Neuronal stem cell (in vitro differentiated cells): ENCODE data around the gene XPC.

Source experiments
- DNase-seq: peaks from one replicate; pipeline ENCODE4 v3.0.0-alpha.2; 2013; ENCODE audit warnings: low spot score
- H2AFZ ChIP-seq: one replicate; pipeline ENCODE4 v1.6.1; 2013; ENCODE audit warnings: mild to moderate bottlenecking, low read length, inconsistent platforms
- H2AK5ac ChIP-seq: 2 replicates; pipeline ENCODE4 v1.6.1; 2013; ENCODE audit warnings: low read depth, mild to moderate bottlenecking, inconsistent platforms, low read length, moderate library complexity, mixed read lengths
- H2BK120ac ChIP-seq: 2 replicates; pipeline ENCODE4 v1.6.1; 2013; ENCODE audit warnings: low read depth, mild to moderate bottlenecking, inconsistent platforms, low read length, moderate library complexity, mixed read lengths
- H2BK12ac ChIP-seq: one replicate; pipeline ENCODE4 v1.6.1; 2013; ENCODE audit warnings: low read length, inconsistent platforms
- H2BK15ac ChIP-seq: 2 replicates; pipeline ENCODE4 v1.6.1; 2013; ENCODE audit warnings: mild to moderate bottlenecking, low read length, inconsistent platforms, mixed read lengths
- H2BK5ac ChIP-seq: one replicate; pipeline ENCODE4 v1.6.1; 2013; ENCODE audit warnings: inconsistent platforms, mild to moderate bottlenecking, low read length, moderate library complexity
- H3K14ac ChIP-seq: one replicate; pipeline ENCODE4 v1.6.1; 2013; ENCODE audit warnings: low read length, inconsistent platforms
- H3K18ac ChIP-seq: 2 replicates; pipeline ENCODE4 v1.6.1; 2013; ENCODE audit warnings: low read length, inconsistent platforms
- H3K23ac ChIP-seq: 2 replicates; pipeline ENCODE4 v1.6.1; 2013; ENCODE audit warnings: low read depth, mild to moderate bottlenecking, mixed read lengths, low read length, inconsistent platforms; ENCODE audit not compliant: poor library complexity
- H3K27ac ChIP-seq: replicated peaks from 3 replicates; pipeline ENCODE4 v1.5.1; 2013; ENCODE audit warnings: low read length, inconsistent platforms
- H3K27me3 ChIP-seq, 3 experiments: 2 replicates each; pipeline ENCODE4 v1.6.1; 2013; ENCODE audit warnings: low read length in 3 of 3, mild to moderate bottlenecking in 2 of 3, inconsistent platforms in 1 of 3, low read depth in 1 of 3, mixed read lengths in 1 of 3, moderate library complexity in 1 of 3; ENCODE audit not compliant: control insufficient read depth in 3 of 3, insufficient read depth in 3 of 3
- H3K36me3 ChIP-seq, 2 donors: replicated peaks in 1 of 2; 2 replicates each; pipeline ENCODE4 v1.6.1; 2013; ENCODE audit warnings: low read length in 2 of 2; ENCODE audit not compliant: control insufficient read depth in 2 of 2, insufficient read depth in 2 of 2
- H3K4ac ChIP-seq: 2 replicates; pipeline ENCODE4 v1.6.1; 2013; ENCODE audit warnings: inconsistent platforms, mild to moderate bottlenecking, low read length, moderate library complexity
- H3K4me1 ChIP-seq, 2 donors: 1 replicate in 1 of 2; 2 replicates in 1 of 2; pipeline ENCODE4 v1.6.1; 2013; ENCODE audit warnings: low read length in 2 of 2, low read depth in 1 of 2; ENCODE audit not compliant: control insufficient read depth in 2 of 2, insufficient read depth in 1 of 2
- H3K4me2 ChIP-seq: one replicate; pipeline ENCODE4 v1.6.1; 2013; ENCODE audit warnings: mild to moderate bottlenecking, low read length, inconsistent platforms; ENCODE audit not compliant: insufficient read depth, poor library complexity, severe bottlenecking
- H3K4me3 ChIP-seq, 2 donors: 2 replicates each; pipeline ENCODE4 v1.5.1; 2013; ENCODE audit warnings: low read length in 2 of 2, mild to moderate bottlenecking in 2 of 2, inconsistent platforms in 1 of 2, moderate library complexity in 1 of 2
- H3K79me1 ChIP-seq: one replicate; pipeline ENCODE4 v1.6.1; 2013; ENCODE audit warnings: low read depth, mild to moderate bottlenecking, inconsistent platforms, low read length, moderate library complexity
- H3K9ac ChIP-seq: one replicate; pipeline ENCODE4 v1.6.1; 2013; ENCODE audit warnings: mild to moderate bottlenecking, low read depth, low read length, inconsistent platforms; ENCODE audit not compliant: poor library complexity
- H3K9me3 ChIP-seq, 2 donors: replicated peaks in 1 of 2; 2 replicates each; pipeline versions ENCODE3 to v1.6.1; 2013; ENCODE audit warnings: low read length in 2 of 2, mild to moderate bottlenecking in 2 of 2, inconsistent platforms in 1 of 2, low read depth in 1 of 2, mixed read lengths in 1 of 2, moderate library complexity in 1 of 2; ENCODE audit not compliant: control insufficient read depth in 2 of 2, insufficient read depth in 1 of 2
- H4K8ac ChIP-seq: one replicate; pipeline ENCODE4 v1.6.1; 2013; ENCODE audit warnings: low read depth, mild to moderate bottlenecking, inconsistent platforms, low read length, moderate library complexity
- H4K91ac ChIP-seq: one replicate; pipeline ENCODE4 v1.6.1; 2013; ENCODE audit warnings: low read length, low read depth, mild to moderate bottlenecking, inconsistent platforms; ENCODE audit not compliant: poor library complexity
- WGBS, 2 donors: extraction: QIAGEN DNeasy Blood & Tissue Kit; methylation state at CpG; one replicate each; pipeline ENCODE4 v1.1.7; 2013; ENCODE audit warnings: missing lambda C conversion rate in 2 of 2, mixed read lengths in 1 of 2; ENCODE audit not compliant: insufficient read length in 2 of 2, insufficient replicate concordance in 1 of 2; ENCODE audit errors: extremely low coverage in 2 of 2; 5-methylcytosine and 5-hydroxymethylcytosine counted together

Gene XPC

DNA sequence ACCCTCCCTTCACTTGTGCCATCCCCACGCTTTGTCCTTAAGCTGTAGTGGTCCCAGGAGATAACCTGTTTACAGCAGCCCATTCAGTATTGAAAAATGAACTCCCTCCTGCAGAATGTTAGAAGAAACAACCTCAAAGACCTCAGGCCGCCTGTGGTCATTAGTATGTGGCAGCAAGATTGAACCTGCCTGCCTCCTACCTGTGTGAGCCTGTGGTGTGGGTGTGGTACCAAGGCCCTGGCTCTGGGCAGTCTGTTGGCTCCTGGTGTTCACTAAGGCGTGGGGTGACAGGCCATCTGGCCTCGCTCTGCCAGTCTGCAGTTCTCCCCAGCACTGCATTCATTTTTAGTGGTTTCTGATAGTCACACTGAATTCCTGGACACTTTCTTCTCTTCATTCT lies 21.2 kb upstream of the XPC start:
- Histone ChIP-seq H3K36me3 (peaks cover 8 to 44% of the 10 kb centered on the region in 2 donors), H3K9ac (no peak overlapping the region), H2BK120ac (no peak overlapping the region), H3K4me2 (no peak overlapping the region), H3K14ac (no peak overlapping the region), H4K91ac (no peak overlapping the region), H2AK5ac (no peak overlapping the region), H2AFZ (no peak overlapping the region), H4K8ac (no peak overlapping the region), H3K23ac (no peak overlapping the region), H2BK12ac (no peak overlapping the region), H3K27ac (no peak overlapping the region), H3K4ac (no peak overlapping the region), H3K18ac (no peak overlapping the region), H3K27me3 (no peaks in the 10 kb centered on the region), H3K4me1 (peaks cover 0 to 2% of the 10 kb centered on the region in 2 donors), H3K9me3 (no peaks in the 10 kb centered on the region), H3K4me3 (no peak overlapping the region), H2BK5ac (no peak overlapping the region), H2BK15ac (no peak overlapping the region), H3K79me1 (no peaks in the 10 kb centered on the region)
- DNase-seq, result no peak
- no CpG with 5 or more reads among the region's 4 CpGs for WGBS, 2 donors

DNA sequence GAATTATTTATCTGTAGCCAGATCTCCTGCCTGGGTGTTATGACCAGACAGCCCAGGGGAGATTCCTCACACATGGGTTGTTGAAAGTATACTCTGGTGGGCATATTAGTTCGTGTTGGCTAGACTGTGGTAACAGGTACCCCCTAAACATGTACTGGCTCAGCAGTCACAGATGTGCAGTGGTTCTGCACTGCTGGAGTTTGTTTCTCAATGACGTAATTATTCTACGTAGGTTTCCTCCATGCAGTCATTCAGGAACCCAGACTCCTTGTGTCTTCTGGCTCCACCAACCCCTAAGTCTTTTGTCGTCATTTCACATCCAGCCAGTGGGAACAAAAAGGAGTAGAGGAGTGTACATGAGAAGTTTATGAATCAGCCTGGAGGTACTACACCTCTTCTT lies 16.5 kb upstream of the XPC start:
- H3K18ac ChIP-seq, result no peak overlapping the region
- H3K14ac ChIP-seq, result no peak overlapping the region
- H3K9ac ChIP-seq, result no peak overlapping the region
- no peak overlapping the region for H4K91ac ChIP-seq
- no peak overlapping the region for H3K4me3 ChIP-seq
- H3K27me3 ChIP-seq, result no peaks in the 10 kb centered on the region
- no peak overlapping the region for H3K27ac ChIP-seq
- no peak overlapping the region for H2BK12ac ChIP-seq
- WGBS, 2 donors, result no CpG with 5 or more reads among the region's 4 CpGs
- no peak overlapping the region for H2BK15ac ChIP-seq
- no peak overlapping the region for H4K8ac ChIP-seq
- H3K79me1 ChIP-seq, result no peaks in the 10 kb centered on the region
- no peak overlapping the region for H3K4me2 ChIP-seq
- no peak overlapping the region for H2AFZ ChIP-seq
- no peak overlapping the region for H2AK5ac ChIP-seq
- DNase-seq, result no peak
- H3K4me1 ChIP-seq, result no peaks in the 10 kb centered on the region
- no peak overlapping the region for H2BK5ac ChIP-seq
- H3K23ac ChIP-seq, result no peak overlapping the region
- H3K36me3 ChIP-seq, result peaks cover 5 to 48% of the 10 kb centered on the region in 2 donors
- H2BK120ac ChIP-seq, result no peak overlapping the region
- H3K4ac ChIP-seq, result no peak overlapping the region
- no peaks in the 10 kb centered on the region for H3K9me3 ChIP-seq

DNA sequence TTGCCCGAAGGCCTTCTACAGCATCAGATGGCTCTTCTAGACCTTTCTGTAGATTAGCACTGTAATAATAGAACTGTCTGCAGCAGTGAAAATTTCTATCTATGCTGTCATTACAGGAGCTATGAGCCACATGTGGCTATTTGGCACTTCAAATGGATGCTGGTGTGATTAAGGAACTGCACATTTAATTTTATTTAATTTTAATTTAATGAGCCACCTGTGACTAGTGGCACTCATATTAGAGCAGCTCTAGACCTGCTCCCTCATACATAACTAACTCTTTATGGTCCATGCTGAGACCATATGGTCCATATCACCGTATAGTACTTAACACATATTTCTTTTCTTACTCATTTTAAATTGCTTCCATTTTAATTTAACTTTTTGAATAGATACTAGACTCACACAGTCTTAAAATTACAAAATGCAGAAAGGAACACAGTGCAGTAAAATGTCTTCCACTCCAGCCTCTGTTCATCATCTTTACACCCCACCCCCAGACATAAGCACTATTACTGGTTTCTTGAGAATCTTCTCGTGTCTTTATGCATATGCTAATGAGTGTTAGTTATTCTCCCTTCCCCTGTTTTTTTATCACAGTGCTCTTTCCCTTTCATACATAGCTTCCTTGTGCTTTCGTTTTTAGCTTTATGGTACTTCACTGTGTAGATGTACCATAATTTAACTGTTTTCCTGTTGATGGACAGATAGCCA lies 9.8 kb upstream of the XPC start:
- DNase-seq, result no peak
- H3K18ac ChIP-seq, result no peak overlapping the region
- no peak overlapping the region for H2BK5ac ChIP-seq
- no peak overlapping the region for H3K27ac ChIP-seq
- H3K14ac ChIP-seq, result no peak overlapping the region
- no peaks in the 10 kb centered on the region for H3K27me3 ChIP-seq
- H3K9me3 ChIP-seq, result no peaks in the 10 kb centered on the region
- H2BK15ac ChIP-seq, result no peak overlapping the region
- H3K23ac ChIP-seq, result no peak overlapping the region
- no peak overlapping the region for H3K4me2 ChIP-seq
- no CpG with 5 or more reads among the region's 4 CpGs for WGBS, 2 donors
- no peak overlapping the region for H3K4ac ChIP-seq
- no peak overlapping the region for H3K9ac ChIP-seq
- H4K8ac ChIP-seq, result no peak overlapping the region
- no peaks in the 10 kb centered on the region for H3K4me1 ChIP-seq
- H2AFZ ChIP-seq, result no peak overlapping the region
- H2BK120ac ChIP-seq, result no peak overlapping the region
- peaks cover 11 to 55% of the 10 kb centered on the region in 2 donors for H3K36me3 ChIP-seq
- H2BK12ac ChIP-seq, result no peak overlapping the region
- H3K4me3 ChIP-seq, result no peak overlapping the region
- H4K91ac ChIP-seq, result no peak overlapping the region
- peaks cover 2% of the 10 kb centered on the region for H3K79me1 ChIP-seq
- no peak overlapping the region for H2AK5ac ChIP-seq

DNA sequence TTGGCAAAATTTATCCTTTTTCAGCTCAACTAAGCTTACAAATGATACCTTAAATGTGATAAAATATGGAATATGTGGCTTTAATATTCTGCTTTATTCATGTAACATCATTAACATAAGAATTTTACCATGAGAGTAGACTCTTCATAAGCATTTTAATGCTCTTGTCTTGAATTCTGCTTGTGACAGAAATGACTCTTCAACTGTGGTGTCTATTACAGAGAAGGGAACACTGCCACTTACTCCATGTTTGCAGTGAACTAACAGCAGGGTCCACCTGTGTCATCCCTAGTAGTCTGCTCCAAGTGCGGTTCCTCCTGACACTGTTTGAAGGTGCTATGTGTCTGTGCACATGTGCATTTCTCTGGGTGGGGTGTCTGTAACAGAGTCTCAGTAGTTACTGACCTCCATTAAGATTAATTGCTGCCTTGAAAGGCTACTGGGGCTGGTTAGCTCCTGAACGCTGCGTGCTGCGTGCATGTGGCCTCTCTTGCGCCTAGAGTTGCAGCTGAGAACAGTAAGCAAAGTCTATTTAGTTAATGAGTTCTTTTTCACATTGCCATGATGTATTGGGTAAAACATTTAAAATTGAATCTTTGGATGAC lies 8.6 kb upstream of the XPC start:
- H3K4me2 ChIP-seq, result no peak overlapping the region
- no CpG with 5 or more reads among the region's 5 CpGs for WGBS, 2 donors
- H3K14ac ChIP-seq, result no peak overlapping the region
- no peaks in the 10 kb centered on the region for H3K27me3 ChIP-seq
- no peak overlapping the region for H2BK12ac ChIP-seq
- H2AK5ac ChIP-seq, result no peak overlapping the region
- H3K9ac ChIP-seq, result no peak overlapping the region
- no peak overlapping the region for H2AFZ ChIP-seq
- no peak overlapping the region for H3K27ac ChIP-seq
- H3K36me3 ChIP-seq, result peaks cover 16 to 67% of the 10 kb centered on the region in 2 donors
- H3K23ac ChIP-seq, result no peak overlapping the region
- no peak for DNase-seq
- H3K4ac ChIP-seq, result no peak overlapping the region
- no peak overlapping the region for H2BK5ac ChIP-seq
- H4K91ac ChIP-seq, result no peak overlapping the region
- no peaks in the 10 kb centered on the region for H3K9me3 ChIP-seq
- H2BK120ac ChIP-seq, result no peak overlapping the region
- no peak overlapping the region for H2BK15ac ChIP-seq
- peaks cover 2% of the 10 kb centered on the region for H3K79me1 ChIP-seq
- H4K8ac ChIP-seq, result no peak overlapping the region
- H3K4me1 ChIP-seq, result no peaks in the 10 kb centered on the region
- H3K18ac ChIP-seq, result no peak overlapping the region
- no peak overlapping the region for H3K4me3 ChIP-seq
